GM12872 (cell line): Measurements from ENCODE around the gene MRPS15.

Experiments
- CTCF ChIP-seq: IDR thresholded peaks from 3 replicates; pipeline ENCODE4 v1.5.1; 2011; ENCODE audit warnings: low read depth, mild to moderate bottlenecking, low read length, moderate library complexity; ENCODE audit not compliant: insufficient read depth

MRPS15 gene

GRCh38 chr1:36486439-36487335 lies 22.5 kb upstream of the MRPS15 start:
- TF ChIP-seq CTCF = no peak

GRCh38 chr1:36486093-36486438 lies 21.9 kb upstream of the MRPS15 start:
- no peak for TF ChIP-seq CTCF

GRCh38 chr1:36484099-36484498 lies 19.9 kb upstream of the MRPS15 start:
- no peak for TF ChIP-seq CTCF

- TF ChIP-seq CTCF = no peak
Observed at GRCh38 chr1:36482724-36483388, 18.7 kb upstream of the MRPS15 start, which contains the start of gene CSF3R. TSS of gene CSF3R (minus strand) at chr1:36482913. CDS start at chr1:36479496, 3,417 bp downstream.

GRCh38 chr1:36481771-36482723 lies 17.9 kb upstream of the MRPS15 start:
- no peak for TF ChIP-seq CTCF

GRCh38 chr1:36481091-36481490 lies 16.9 kb upstream of the MRPS15 start:
- TF ChIP-seq CTCF = no peak

- TF ChIP-seq CTCF = no peak
Observed at GRCh38 chr1:36480161-36480560, 16.0 kb upstream of the MRPS15 start.
